NCI-H2081 (cell line): ENCODE measurements around the gene NBEAL2.
A peak's percentile ranks its signal among the peaks of the same experiment; 100 is the strongest.

ENCODE experiments used
- DNase-seq, 2 experiments: peaks; one replicate each; lab custom pipeline; 2025; lab: John Stamatoyannopoulos, UW

The NBEAL2 gene

GRCh38 chr3:46946416-46946815, 33.0 kb upstream of the NBEAL2 start:
- no peak for DNase-seq

GRCh38 chr3:46946856-46947545, 32.5 kb upstream of the NBEAL2 start:
- peak in 1 of 2 experiments; percentile 19 for DNase-seq

- DNase-seq: no peak
Observed at GRCh38 chr3:46947546-46947901, 31.9 kb upstream of the NBEAL2 start.

GRCh38 chr3:46947981-46948791, 31.3 kb upstream of the NBEAL2 start:
- no peak for DNase-seq

GRCh38 chr3:46948830-46949671, 30.4 kb upstream of the NBEAL2 start:
- no peak for DNase-seq

GRCh38 chr3:46950177-46950576, 29.3 kb upstream of the NBEAL2 start:
- no peak for DNase-seq

GRCh38 chr3:46950650-46951241, 28.7 kb upstream of the NBEAL2 start:
- no peak for DNase-seq

GRCh38 chr3:46952813-46953212, 26.7 kb upstream of the NBEAL2 start:
- no peak for DNase-seq

- DNase-seq: no peak
Observed at GRCh38 chr3:46953234-46954010, 26.0 kb upstream of the NBEAL2 start.

- peak; percentile 16 to 41 for DNase-seq
Observed at GRCh38 chr3:46954178-46954577, 25.3 kb upstream of the NBEAL2 start.

GRCh38 chr3:46955157-46955556, 24.3 kb upstream of the NBEAL2 start:
- DNase-seq: no peak

- no peak for DNase-seq
Observed at GRCh38 chr3:46955801-46956259, 23.6 kb upstream of the NBEAL2 start.

- no peak for DNase-seq
Observed at GRCh38 chr3:46957092-46957820, 22.2 kb upstream of the NBEAL2 start.

GRCh38 chr3:46958467-46959160, 20.9 kb upstream of the NBEAL2 start:
- DNase-seq: no peak

GRCh38 chr3:46959161-46959511, 20.3 kb upstream of the NBEAL2 start:
- no peak for DNase-seq

GRCh38 chr3:46960081-46960701, 19.3 kb upstream of the NBEAL2 start:
- DNase-seq: no peak

GRCh38 chr3:46960835-46961234, 18.6 kb upstream of the NBEAL2 start:
- no peak for DNase-seq

GRCh38 chr3:46962427-46962826, 17.0 kb upstream of the NBEAL2 start:
- no peak for DNase-seq

- no peak for DNase-seq
Observed at GRCh38 chr3:46962990-46963389, 16.5 kb upstream of the NBEAL2 start.
